Mesenchymal stem cell (in vitro differentiated cells and primary cell): ENCODE measurements around the gene ZFHX3.

Source experiments
- DNase-seq: peaks from one replicate; pipeline ENCODE4 v3.0.0-alpha.2; 2013
- H2AFZ ChIP-seq: one replicate; pipeline ENCODE4 v1.6.1; 2013; ENCODE audit warnings: low read depth, mild to moderate bottlenecking, control low read depth, inconsistent platforms, low read length, moderate library complexity
- H2AK5ac ChIP-seq: 2 replicates; pipeline ENCODE4 v1.6.1; 2013; ENCODE audit warnings: low read length, moderate library complexity, mild to moderate bottlenecking, inconsistent platforms; ENCODE audit not compliant: severe bottlenecking
- H2BK120ac ChIP-seq: one replicate; pipeline ENCODE4 v1.6.1; 2013; ENCODE audit warnings: low read depth, mild to moderate bottlenecking, inconsistent platforms, low read length, moderate library complexity
- H2BK12ac ChIP-seq, 2 experiments: one replicate each; pipeline ENCODE4 v1.6.1; 2013; ENCODE audit warnings: inconsistent platforms in 2 of 2, low read length in 2 of 2, mild to moderate bottlenecking in 2 of 2, moderate library complexity in 2 of 2, control low read depth in 1 of 2
- H2BK15ac ChIP-seq: one replicate; pipeline ENCODE4 v1.6.1; 2013; ENCODE audit warnings: mild to moderate bottlenecking, low read depth, inconsistent platforms; ENCODE audit not compliant: poor library complexity, severe bottlenecking
- H2BK5ac ChIP-seq: 2 replicates; pipeline ENCODE4 v1.6.1; 2013; ENCODE audit warnings: low read depth, mild to moderate bottlenecking, low read length, control low read depth, inconsistent platforms; ENCODE audit not compliant: poor library complexity, severe bottlenecking
- H3K14ac ChIP-seq, 2 experiments: one replicate each; pipeline ENCODE4 v1.6.1; 2013; ENCODE audit warnings: inconsistent platforms in 2 of 2, low read length in 2 of 2, control low read depth in 1 of 2, mild to moderate bottlenecking in 1 of 2, moderate library complexity in 1 of 2
- H3K18ac ChIP-seq, 2 experiments: one replicate each; pipeline ENCODE4 v1.6.1; 2013; ENCODE audit warnings: inconsistent platforms in 2 of 2, low read length in 2 of 2, control low read depth in 1 of 2, low read depth in 1 of 2, mild to moderate bottlenecking in 1 of 2
- H3K23ac ChIP-seq, 2 experiments: one replicate each; pipeline ENCODE4 v1.6.1; 2013; ENCODE audit warnings: inconsistent platforms in 2 of 2, low read length in 2 of 2, mild to moderate bottlenecking in 2 of 2, moderate library complexity in 2 of 2, control low read depth in 1 of 2
- H3K27ac ChIP-seq: 2 replicates; pipeline ENCODE4 v1.5.1; 2013; ENCODE audit warnings: mild to moderate bottlenecking, moderate library complexity, low read length, control low read depth, inconsistent platforms; ENCODE audit not compliant: poor library complexity, severe bottlenecking
- H3K27me3 ChIP-seq, 2 experiments: 2 replicates each; pipeline versions ENCODE4 v1.6.1 to v1.7.0; 2013; ENCODE audit warnings: low read length in 2 of 2, mild to moderate bottlenecking in 2 of 2, moderate library complexity in 2 of 2, control low read depth in 1 of 2, inconsistent platforms in 1 of 2; ENCODE audit not compliant: control insufficient read depth in 1 of 2, insufficient read depth in 1 of 2
- H3K36me3 ChIP-seq, 2 experiments: 2 replicates each; pipeline versions ENCODE4 v1.6.1 to v1.7.0; 2013; ENCODE audit warnings: low read length in 2 of 2, control low read depth in 1 of 2, inconsistent platforms in 1 of 2, low read depth in 1 of 2, mild to moderate bottlenecking in 1 of 2; ENCODE audit not compliant: insufficient read depth in 2 of 2, control insufficient read depth in 1 of 2
- H3K4ac ChIP-seq, 2 experiments: one replicate each; pipeline ENCODE4 v1.6.1; 2013; ENCODE audit warnings: inconsistent platforms in 2 of 2, low read length in 2 of 2, mild to moderate bottlenecking in 2 of 2, moderate library complexity in 2 of 2, control low read depth in 1 of 2, low read depth in 1 of 2
- H3K4me1 ChIP-seq: 2 replicates; pipeline ENCODE4 v1.6.1; 2013; ENCODE audit warnings: low read depth, low read length, control low read depth; ENCODE audit not compliant: control insufficient read depth, insufficient read depth
- H3K4me2 ChIP-seq: 2 replicates; pipeline ENCODE4 v1.6.1; 2013; ENCODE audit warnings: low read length, mild to moderate bottlenecking, inconsistent platforms; ENCODE audit not compliant: poor library complexity, severe bottlenecking
- H3K4me3 ChIP-seq, 2 experiments: 2 replicates each; pipeline versions ENCODE4 v1.5.1 to v1.7.0; 2013; ENCODE audit warnings: low read length in 2 of 2, mild to moderate bottlenecking in 2 of 2, control low read depth in 1 of 2, low read depth in 1 of 2; ENCODE audit not compliant: insufficient read depth in 1 of 2
- H3K79me1 ChIP-seq: replicated peaks from 2 replicates; pipeline ENCODE4 v1.6.1; 2013; ENCODE audit warnings: mild to moderate bottlenecking, control low read depth, low read length, inconsistent platforms; ENCODE audit not compliant: poor library complexity, severe bottlenecking
- H3K9ac ChIP-seq: 2 replicates; pipeline ENCODE4 v1.7.0; 2013; ENCODE audit warnings: mild to moderate bottlenecking, low read length, moderate library complexity
- H3K9me3 ChIP-seq: 2 replicates; pipeline ENCODE4 v1.7.0; 2013; ENCODE audit warnings: mild to moderate bottlenecking, low read length; ENCODE audit not compliant: control insufficient read depth
- H4K8ac ChIP-seq: one replicate; pipeline ENCODE4 v1.6.1; 2013; ENCODE audit warnings: inconsistent platforms, mild to moderate bottlenecking, low read length, moderate library complexity
- H4K91ac ChIP-seq: one replicate; pipeline ENCODE4 v1.6.1; 2013; ENCODE audit warnings: mild to moderate bottlenecking, low read length, inconsistent platforms
- WGBS: methylation state at CpG from one replicate; pipeline ENCODE4 v1.1.7; 2013; ENCODE audit warnings: mixed read lengths; 5-methylcytosine and 5-hydroxymethylcytosine counted together

The ZFHX3 gene

DNA sequence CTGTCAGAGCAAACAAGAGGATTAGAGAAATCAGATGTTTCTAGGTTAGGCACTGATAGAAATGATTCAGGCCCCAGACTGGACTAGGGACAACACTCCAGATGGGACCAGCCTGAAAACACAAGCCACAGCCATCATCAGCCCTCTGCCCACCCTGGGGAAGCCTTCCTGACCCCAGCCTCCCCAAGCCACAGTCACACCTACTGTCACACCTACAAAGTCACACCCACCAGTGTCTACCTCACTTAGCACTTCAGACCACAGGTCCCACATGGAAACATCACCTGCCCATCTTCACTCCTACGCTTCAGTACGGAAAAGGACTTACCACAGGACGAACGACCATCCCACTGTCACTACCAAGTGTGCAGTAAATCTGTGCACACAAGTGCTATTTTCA, 197.9 kb downstream of the ZFHX3 start:
- Histone ChIP-seq H3K14ac (peak overlapping the region in 1 of 2 experiments; percentile 61), H3K4ac (no peak overlapping the region), H3K9ac (no peak overlapping the region), H2BK15ac (no peak overlapping the region), H2BK120ac (no peak overlapping the region), H3K18ac (no peak overlapping the region), H3K23ac (no peak overlapping the region), H3K4me2 (no peak overlapping the region), H3K27me3 (no peaks in the 10 kb centered on the region), H3K4me3 (no peak overlapping the region), H3K9me3 (no peaks in the 10 kb centered on the region), H3K27ac (no peak overlapping the region), H3K4me1 (peaks cover 22% of the 10 kb centered on the region), H2BK12ac (peak overlapping the region; percentile 81 to 87), H2AFZ (no peak overlapping the region), H2AK5ac (peak overlapping the region; percentile 26), H3K79me1 (peaks cover 13% of the 10 kb centered on the region), H4K91ac (no peak overlapping the region), H2BK5ac (no peak overlapping the region), H3K36me3 (no peaks in the 10 kb centered on the region), H4K8ac (no peak overlapping the region)
- 95% methylated on average over 3 of the region's 4 CpGs for WGBS
- no peak for DNase-seq

DNA sequence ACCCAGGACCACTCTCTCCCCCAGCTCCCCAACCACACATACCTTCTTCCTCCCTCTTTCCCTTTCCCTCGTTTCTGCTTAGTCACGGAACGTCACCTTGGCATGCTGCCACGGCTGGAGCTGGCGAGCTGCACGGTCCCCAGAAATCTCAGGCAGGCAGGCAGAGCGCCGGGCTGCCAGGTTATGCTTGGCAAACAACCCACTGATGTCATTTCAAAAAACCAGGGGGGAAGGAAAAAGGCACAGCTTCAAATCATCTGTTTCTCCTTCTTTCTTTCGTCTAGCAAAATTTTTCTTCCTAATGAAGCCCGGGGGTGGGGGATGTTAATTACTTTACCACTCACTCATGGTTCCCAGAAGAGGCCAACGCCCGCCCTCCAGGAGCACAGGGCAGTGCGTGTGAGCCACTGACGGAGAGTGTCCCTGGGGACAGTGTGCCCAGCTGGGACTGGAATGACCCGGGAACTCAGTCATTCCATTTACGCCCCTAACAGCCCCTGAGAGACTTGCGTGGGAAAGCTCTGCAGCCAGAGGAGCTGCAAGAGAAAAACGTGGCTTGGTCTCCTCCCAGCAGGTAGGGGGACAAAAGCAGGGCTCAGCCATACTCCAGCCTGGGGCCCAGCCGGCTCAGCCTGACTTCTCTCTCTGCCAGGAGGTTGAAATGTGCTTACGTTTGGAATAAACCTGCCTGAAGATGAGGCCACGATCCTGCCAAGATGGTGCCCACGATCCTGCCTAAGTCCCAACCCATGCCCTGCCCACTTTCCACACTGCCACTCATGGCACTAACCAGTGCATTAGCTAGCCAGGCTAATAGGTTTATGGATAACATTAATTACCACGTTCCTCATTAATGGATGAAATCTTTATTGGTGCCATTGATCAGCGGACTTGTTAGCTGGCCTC, 198.9 kb downstream of the ZFHX3 start:
- no peaks in the 10 kb centered on the region for H3K27me3 ChIP-seq
- peak overlapping the region; percentile 52 for H3K4me2 ChIP-seq
- H2BK15ac ChIP-seq: no peak overlapping the region
- 56% methylated on average over 24 of the region's 24 CpGs for WGBS
- H3K4me3 ChIP-seq: peak overlapping the region in 1 of 2 experiments; percentile 42
- H2BK5ac ChIP-seq: no peak overlapping the region
- H3K4ac ChIP-seq: peak overlapping the region; percentile 34 to 36
- H4K91ac ChIP-seq: peak overlapping the region; percentile 79
- DNase-seq: peak; percentile 85
- H2AFZ ChIP-seq: no peak overlapping the region
- H3K9me3 ChIP-seq: no peaks in the 10 kb centered on the region
- H3K79me1 ChIP-seq: peaks cover 14% of the 10 kb centered on the region
- no peak overlapping the region for H2BK120ac ChIP-seq
- no peaks in the 10 kb centered on the region for H3K36me3 ChIP-seq
- H3K14ac ChIP-seq: peak overlapping the region in 1 of 2 experiments; percentile 77
- H3K23ac ChIP-seq: no peak overlapping the region
- H3K27ac ChIP-seq: peak overlapping the region; percentile 29
- H3K4me1 ChIP-seq: peaks cover 22% of the 10 kb centered on the region
- H3K18ac ChIP-seq: peak overlapping the region; percentile 4 to 79
- H2AK5ac ChIP-seq: peak overlapping the region; percentile 21
- peak overlapping the region; percentile 11 to 65 for H2BK12ac ChIP-seq
- H3K9ac ChIP-seq: peak overlapping the region; percentile 65
- peak overlapping the region; percentile 82 for H4K8ac ChIP-seq

GRCh38 chr16:72848028-72848400, 199.9 kb downstream of the ZFHX3 start:
- no peak for DNase-seq
- H3K79me1 ChIP-seq: peaks cover 18% of the 10 kb centered on the region
- no peaks in the 10 kb centered on the region for H3K27me3 ChIP-seq
- H3K14ac ChIP-seq: no peak overlapping the region
- peaks cover 22% of the 10 kb centered on the region for H3K4me1 ChIP-seq
- no peak overlapping the region for H4K8ac ChIP-seq
- H3K9me3 ChIP-seq: no peaks in the 10 kb centered on the region
- H3K36me3 ChIP-seq: no peaks in the 10 kb centered on the region
- peak overlapping the region; percentile 38 for H3K4me2 ChIP-seq
- H3K4ac ChIP-seq: peak overlapping the region in 1 of 2 experiments; percentile 63
- no peak overlapping the region for H3K18ac ChIP-seq
- no peak overlapping the region for H2AK5ac ChIP-seq
- H2BK5ac ChIP-seq: no peak overlapping the region
- no peak overlapping the region for H3K23ac ChIP-seq
- WGBS: 90% methylated on average over 9 of the region's 9 CpGs
- peak overlapping the region; percentile 19 for H3K27ac ChIP-seq
- H2BK12ac ChIP-seq: peak overlapping the region in 1 of 2 experiments; percentile 17
- H2BK15ac ChIP-seq: no peak overlapping the region
- H2BK120ac ChIP-seq: no peak overlapping the region
- H3K9ac ChIP-seq: peak overlapping the region; percentile 65
- H4K91ac ChIP-seq: no peak overlapping the region
- H3K4me3 ChIP-seq: no peak overlapping the region
- H2AFZ ChIP-seq: no peak overlapping the region

GRCh38 chr16:72847187-72848027, 200.5 kb downstream of the ZFHX3 start:
- DNase-seq: peak; percentile 45
- Histone ChIP-seq H3K36me3 (no peaks in the 10 kb centered on the region), H3K9me3 (no peaks in the 10 kb centered on the region), H3K4me3 (no peak overlapping the region), H3K79me1 (peaks cover 18% of the 10 kb centered on the region), H3K18ac (no peak overlapping the region), H4K8ac (no peak overlapping the region), H3K27ac (no peak overlapping the region), H4K91ac (no peak overlapping the region), H3K9ac (no peak overlapping the region), H3K14ac (no peak overlapping the region), H2BK15ac (no peak overlapping the region), H2BK12ac (peak overlapping the region in 1 of 2 experiments; percentile 51), H2BK120ac (no peak overlapping the region), H3K4me2 (peak overlapping the region; percentile 6), H3K4me1 (peaks cover 22% of the 10 kb centered on the region), H2AK5ac (peak overlapping the region; percentile 51), H2AFZ (no peak overlapping the region), H3K23ac (no peak overlapping the region), H3K4ac (no peak overlapping the region), H2BK5ac (no peak overlapping the region), H3K27me3 (no peaks in the 10 kb centered on the region)
- 75% methylated on average over 10 of the region's 11 CpGs for WGBS
